GM19240 (cell line): ENCODE results near the gene ADCY5.

ENCODE experiments used
- DNase-seq: peaks from one replicate; pipeline ENCODE4 v3.0.0; 2011; ENCODE audit warnings: low spot score; ENCODE audit not compliant: insufficient read length

ADCY5 gene

GRCh38 chr3:123287962-123288302 lies 161.0 kb downstream of the ADCY5 start:
- DNase-seq = no peak

- no peak for DNase-seq
Measured at GRCh38 chr3:123287051-123287961, 161.6 kb downstream of the ADCY5 start.

- DNase-seq = peak; percentile 64
Measured at GRCh38 chr3:123286308-123287023, 162.4 kb downstream of the ADCY5 start.

- DNase-seq = no peak
Measured at GRCh38 chr3:123285931-123286307, 163.0 kb downstream of the ADCY5 start.

GRCh38 chr3:123285479-123285878 lies 163.4 kb downstream of the ADCY5 start:
- DNase-seq = no peak

GRCh38 chr3:123285066-123285465 lies 163.8 kb downstream of the ADCY5 start:
- no peak for DNase-seq

GRCh38 chr3:123284399-123285010 lies 164.4 kb downstream of the ADCY5 start:
- no peak for DNase-seq

- DNase-seq = no peak
Measured at GRCh38 chr3:123283657-123284398, 165.1 kb downstream of the ADCY5 start.

- no peak for DNase-seq
Measured at GRCh38 chr3:123283074-123283473, 165.8 kb downstream of the ADCY5 start.

GRCh38 chr3:123282461-123282860 lies 166.4 kb downstream of the ADCY5 start:
- DNase-seq = no peak

GRCh38 chr3:123281929-123282328 lies 167.0 kb downstream of the ADCY5 start:
- no peak for DNase-seq

- DNase-seq = no peak
Measured at GRCh38 chr3:123281406-123281805, 167.5 kb downstream of the ADCY5 start.

- DNase-seq = no peak
Measured at GRCh38 chr3:123279121-123279520, 169.8 kb downstream of the ADCY5 start.

- DNase-seq = no peak
Measured at GRCh38 chr3:123278446-123278845, 170.4 kb downstream of the ADCY5 start.

GRCh38 chr3:123277106-123277505 lies 171.8 kb downstream of the ADCY5 start:
- no peak for DNase-seq

GRCh38 chr3:123276346-123277006 lies 172.4 kb downstream of the ADCY5 start:
- no peak for DNase-seq

- no peak for DNase-seq
Measured at GRCh38 chr3:123275691-123276090, 173.2 kb downstream of the ADCY5 start.

- no peak for DNase-seq
Measured at GRCh38 chr3:123272547-123272946, 176.3 kb downstream of the ADCY5 start.

- DNase-seq = no peak
Measured at GRCh38 chr3:123271466-123272159, 177.3 kb downstream of the ADCY5 start.

- DNase-seq = no peak
Measured at GRCh38 chr3:123270818-123271217, 178.1 kb downstream of the ADCY5 start.
